Upper lobe of left lung (tissue), 6 donors: ENCODE measurements around the gene MARCHF3. TPM values are rescaled to one million over a fixed set of nuclear protein-coding genes. Genes with fewer than 3 reads are reported as not detected.

Experiments
- ATAC-seq, 2 donors: fragments of 200-7000 bp; cut with Tn5 transposase; one replicate each; pipeline ENCODE4 v1.9.1; 2022; ENCODE audit warnings: mild to moderate bottlenecking in 2 of 2, moderate library complexity in 2 of 2; ENCODE audit not compliant: low FRiP score in 2 of 2
- DNase-seq, 2 donors: peaks; one replicate each; pipeline ENCODE4 v3.0.0-alpha.2; 2019 to 2020
- H3K27ac ChIP-seq, 4 donors: fragments of 200-600 bp; sonication (generic); one replicate each; pipeline ENCODE4 v1.5.1; 2016 to 2019
- H3K27me3 ChIP-seq, 4 donors: fragments of 200-600 bp; sonication (generic); one replicate each; pipeline ENCODE4 v1.5.1; 2017 to 2019
- H3K36me3 ChIP-seq, 4 donors: fragments of 200-600 bp; sonication (generic); one replicate each; pipeline ENCODE4 v1.5.1; 2016 to 2019
- H3K4me1 ChIP-seq, 4 donors: fragments of 200-600 bp; sonication (generic); one replicate each; pipeline ENCODE4 v1.5.1; 2018 to 2019
- H3K4me3 ChIP-seq, 4 donors: fragments of 200-600 bp; sonication (generic); one replicate each; pipeline ENCODE4 v1.5.1; 2017 to 2019; ENCODE audit warnings: mild to moderate bottlenecking in 2 of 4, moderate library complexity in 1 of 4
- H3K9me3 ChIP-seq, 4 donors: fragments of 200-600 bp; sonication (generic); one replicate each; pipeline ENCODE4 v1.5.1; 2018 to 2019
- CTCF ChIP-seq, 6 experiments: fragments of 450-650 bp in 4 of 6; fragments of 200-600 bp in 2 of 6; sonication (generic) in 2 of 6; IDR thresholded peaks; one replicate each; pipeline ENCODE4 v1.5.1; 2016 to 2019; ENCODE audit warnings: antibody characterized with exemption in 6 of 6
- EP300 ChIP-seq, 4 donors: sonication (generic); formaldehyde crosslinking; IDR thresholded peaks; one replicate each; pipeline ENCODE4 v1.5.1; 2017; ENCODE audit warnings: antibody characterized with exemption in 4 of 4, control low read depth in 2 of 4
- POLR2A ChIP-seq, 4 donors: fragments of 450-650 bp; IDR thresholded peaks; one replicate each; pipeline ENCODE4 v1.5.1; 2016 to 2017; ENCODE audit warnings: antibody characterized with exemption in 4 of 4, mild to moderate bottlenecking in 2 of 4
- POLR2AphosphoS5 ChIP-seq, 2 donors: sonication (generic); formaldehyde crosslinking; IDR thresholded peaks; one replicate each; pipeline ENCODE4 v1.5.1; 2017; ENCODE audit warnings: antibody characterized with exemption in 2 of 2
- WGBS, 2 donors: methylation state at CpG; one replicate each; pipeline ENCODE4 v1.1.5; 2017 to 2018; 5-methylcytosine and 5-hydroxymethylcytosine counted together
- total RNA-seq, 6 donors: library from RNA; depleted of rRNA in 4 of 6; stranded (reverse); fragments of >200 nt in 4 of 6; gene quantifications; one replicate each; pipeline versions ENCODE4 v1.1.0 to v1.2.1, GENCODE V29; 2016 to 2021
- donor health status: DM: no; HTN: no; CAD: no; lungs with moderate emphysema.
- donor health status: DM: no; HTN: yes; CAD: no; lungs with severe emphysema.

The MARCHF3 gene
- total RNA-seq, 6 donors from 2014 or later = 2.1 to 16.2 (median 6.7) TPM

DNA sequence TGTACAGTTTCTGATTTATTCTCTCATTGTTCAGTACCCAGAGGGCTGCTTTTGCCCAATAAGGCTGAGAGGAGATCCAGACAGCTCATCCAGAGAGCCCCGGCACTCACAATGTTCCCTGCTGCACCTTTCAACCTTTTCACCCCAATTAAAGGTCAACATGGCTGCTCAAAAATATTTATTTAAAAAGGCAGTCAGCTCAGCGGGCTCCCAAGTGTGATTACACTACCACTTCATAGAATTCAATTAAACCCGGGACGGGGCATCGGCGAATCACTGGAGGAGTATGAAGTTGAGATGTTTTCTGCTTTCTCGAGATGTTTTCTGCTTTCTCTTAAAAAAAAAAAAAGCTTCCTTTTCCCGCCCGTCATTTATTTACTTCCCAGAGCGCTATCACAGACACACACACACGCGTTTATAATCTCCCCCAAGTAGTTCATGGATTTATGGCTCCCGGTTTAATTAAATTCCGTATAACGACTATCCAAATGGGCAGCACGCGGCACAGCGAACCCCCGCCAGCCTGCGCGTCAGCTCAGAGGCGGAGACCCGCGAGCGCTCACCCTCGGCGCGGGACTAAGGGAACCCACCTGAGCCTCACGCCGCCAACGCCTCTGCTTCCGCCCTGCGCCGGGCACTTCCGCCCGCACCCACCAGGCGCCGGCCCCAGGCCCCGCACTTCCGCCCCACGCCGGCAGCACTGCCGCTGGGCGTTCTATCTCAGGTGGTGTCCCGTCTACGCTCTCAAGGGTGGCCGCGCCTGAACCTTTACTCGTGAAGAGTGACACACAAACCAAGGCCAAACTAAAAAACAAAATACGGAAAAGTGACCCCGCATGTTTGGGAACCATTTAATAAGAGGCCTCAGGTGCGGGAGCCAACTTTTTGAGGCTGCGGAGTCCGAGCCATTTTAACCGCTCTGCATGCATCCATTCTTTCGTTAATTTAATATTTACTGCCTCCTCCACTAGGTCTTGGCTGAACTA is 42.8 kb upstream of the MARCHF3 start, which contains the start of gene C5orf63:
C5orf63 (minus strand) TSS at position 642 of the 986 bp plus-strand sequence. CDS start 14,507 bp downstream, outside the sequence.
- ATAC-seq = peak; percentile 85 to 92
- H3K27ac ChIP-seq = peak within 1 kb of the TSS; percentile 15 to 48 (median 42)

DNA sequence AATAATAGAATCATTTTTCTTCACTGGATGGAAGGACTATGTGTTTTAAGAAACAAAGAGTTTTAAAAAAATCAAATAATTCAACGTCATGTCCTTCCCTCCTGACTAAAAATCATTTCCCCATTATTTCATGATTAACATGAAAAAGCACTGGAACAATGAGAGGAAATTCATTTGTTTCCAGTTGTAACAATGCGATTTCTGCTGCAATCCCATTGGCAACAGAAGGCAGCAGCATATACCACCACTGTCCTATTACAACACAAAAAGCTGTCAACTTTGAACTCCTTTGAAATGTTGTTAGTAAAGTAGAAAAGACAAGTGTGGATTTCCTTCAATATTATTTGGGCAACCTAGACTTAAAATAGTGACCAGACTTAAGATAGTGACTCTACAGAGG is 39.9 kb upstream of the MARCHF3 start:
- Histone ChIP-seq H3K27ac (peak overlapping the region in 1 of 4 donors; percentile 31), H3K4me3 (no peak overlapping the region), H3K27me3 (no peaks in the 10 kb centered on the region), H3K9me3 (no peaks in the 10 kb centered on the region), H3K36me3 (no peaks in the 10 kb centered on the region), H3K4me1 (peaks cover 0 to 7% (median 2%) of the 10 kb centered on the region in 4 donors)
- WGBS, 2 donors = 76 to 82% methylated on average over 2 of the region's 2 CpGs
- ATAC-seq (no peak), DNase-seq (no peak)
- TF ChIP-seq EP300 (IDR thresholded peaks at IDR 0.05) (no peak), CTCF (IDR thresholded peaks at IDR 0.05) (no peak), POLR2AphosphoS5 (IDR thresholded peaks at IDR 0.05) (no peak), POLR2A (IDR thresholded peaks at IDR 0.05) (no peak)

More for the DNA sequence above, 42.8 kb upstream of the MARCHF3 start, which contains the start of gene C5orf63:
- no peaks in the 10 kb centered on the region for H3K27me3 ChIP-seq
- no peaks in the 10 kb centered on the region for H3K36me3 ChIP-seq
- DNase-seq = peak; percentile 65 to 94
- H3K9me3 ChIP-seq = no peaks in the 10 kb centered on the region
- TF ChIP-seq EP300 (IDR thresholded peaks at IDR 0.05) (no peak), CTCF (IDR thresholded peaks at IDR 0.05) (peak in 4 of 6 experiments; percentile 33 to 74 (median 50)), POLR2AphosphoS5 (IDR thresholded peaks at IDR 0.05) (peak in 1 of 2 donors; percentile 20), POLR2A (IDR thresholded peaks at IDR 0.05) (peak in 1 of 4 donors; percentile 54)
- peaks cover 0 to 7% (median 2%) of the 10 kb centered on the region in 4 donors for H3K4me1 ChIP-seq
- WGBS, 2 donors = 21 to 60% methylated on average over 45 to 56 of the region's 56 CpGs
- peak within 1 kb of the TSS in 3 of 4 donors; percentile 43 to 67 (median 54) for H3K4me3 ChIP-seq

GRCh38 chr5:127068493-127069214 is 38.3 kb upstream of the MARCHF3 start:
- Histone ChIP-seq H3K27me3 (no peaks in the 10 kb centered on the region), H3K4me3 (no peak overlapping the region), H3K27ac (no peak overlapping the region), H3K9me3 (no peaks in the 10 kb centered on the region), H3K36me3 (no peaks in the 10 kb centered on the region), H3K4me1 (peaks cover 0 to 5% (median 2%) of the 10 kb centered on the region in 4 donors)
- no peak for TF ChIP-seq POLR2A (IDR thresholded peaks at IDR 0.05)
- TF ChIP-seq POLR2AphosphoS5 (IDR thresholded peaks at IDR 0.05) = no peak
- TF ChIP-seq EP300 (IDR thresholded peaks at IDR 0.05) = no peak
- no peak for TF ChIP-seq CTCF (IDR thresholded peaks at IDR 0.05)
- ATAC-seq (no peak), DNase-seq (no peak)
- 65% methylated on average over 2 of the region's 2 CpGs for WGBS, 2 donors

GRCh38 chr5:127066721-127067120 is 36.4 kb upstream of the MARCHF3 start:
- DNase-seq (no peak), ATAC-seq (no peak)
- H3K9me3 ChIP-seq = no peaks in the 10 kb centered on the region
- H3K36me3 ChIP-seq = no peaks in the 10 kb centered on the region
- H3K4me3 ChIP-seq = no peak overlapping the region
- TF ChIP-seq EP300 (IDR thresholded peaks at IDR 0.05) = no peak
- no peak for TF ChIP-seq CTCF (IDR thresholded peaks at IDR 0.05)
- no peak for TF ChIP-seq POLR2AphosphoS5 (IDR thresholded peaks at IDR 0.05)
- TF ChIP-seq POLR2A (IDR thresholded peaks at IDR 0.05) = no peak
- no peaks in the 10 kb centered on the region for H3K4me1 ChIP-seq
- no peak overlapping the region for H3K27ac ChIP-seq
- no peaks in the 10 kb centered on the region for H3K27me3 ChIP-seq
